Eye (tissue), 1 donor: ENCODE measurements around the gene TSC22D1.

Experiments used
- DNase-seq: peaks from one replicate; pipeline ENCODE4 v3.0.0-alpha.2; 2015

Gene TSC22D1

DNA sequence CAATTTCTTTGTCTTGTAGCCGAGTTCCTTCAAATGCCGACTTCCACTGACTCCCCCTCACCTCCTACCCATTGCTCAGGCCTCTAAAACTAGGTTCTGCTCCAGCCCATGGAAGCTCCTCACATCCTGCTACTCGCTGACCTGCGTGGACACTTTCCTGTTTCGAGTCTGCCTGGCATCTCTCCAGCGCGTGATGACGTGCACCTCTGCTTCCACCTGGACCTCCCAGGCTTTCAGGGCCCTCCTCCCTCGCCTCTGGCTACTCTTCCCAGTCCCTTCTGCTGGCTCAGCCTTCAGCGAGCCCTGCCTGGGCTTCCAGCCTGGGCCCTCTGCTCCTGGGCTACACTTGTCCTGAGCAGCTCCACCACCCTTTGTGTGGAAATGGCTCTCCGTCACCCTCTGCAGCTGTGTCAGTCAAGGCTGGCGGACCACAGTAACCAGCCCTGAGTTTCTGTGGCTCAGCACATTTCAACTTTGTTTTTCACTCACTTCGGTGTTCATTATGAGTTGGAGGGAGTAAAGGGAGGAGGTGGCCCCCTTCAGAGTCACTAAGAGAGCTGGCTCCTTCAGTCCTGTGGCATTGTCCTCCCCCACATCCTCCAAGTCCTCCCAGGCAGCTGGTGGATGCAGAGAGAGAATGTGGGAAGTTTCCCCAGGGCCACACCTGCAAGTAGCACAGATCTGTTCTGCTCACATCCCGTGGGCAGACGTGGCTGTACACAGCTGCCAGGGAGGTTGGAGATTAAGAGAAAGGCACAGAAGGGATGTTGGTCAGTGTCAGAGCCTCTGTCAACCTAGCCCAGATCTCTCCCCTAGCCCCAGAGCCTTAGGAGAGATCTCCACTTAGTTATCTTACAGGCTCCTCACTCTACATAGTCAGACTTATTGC is 153.1 kb downstream of the TSC22D1 start:
- DNase-seq: no peak

DNA sequence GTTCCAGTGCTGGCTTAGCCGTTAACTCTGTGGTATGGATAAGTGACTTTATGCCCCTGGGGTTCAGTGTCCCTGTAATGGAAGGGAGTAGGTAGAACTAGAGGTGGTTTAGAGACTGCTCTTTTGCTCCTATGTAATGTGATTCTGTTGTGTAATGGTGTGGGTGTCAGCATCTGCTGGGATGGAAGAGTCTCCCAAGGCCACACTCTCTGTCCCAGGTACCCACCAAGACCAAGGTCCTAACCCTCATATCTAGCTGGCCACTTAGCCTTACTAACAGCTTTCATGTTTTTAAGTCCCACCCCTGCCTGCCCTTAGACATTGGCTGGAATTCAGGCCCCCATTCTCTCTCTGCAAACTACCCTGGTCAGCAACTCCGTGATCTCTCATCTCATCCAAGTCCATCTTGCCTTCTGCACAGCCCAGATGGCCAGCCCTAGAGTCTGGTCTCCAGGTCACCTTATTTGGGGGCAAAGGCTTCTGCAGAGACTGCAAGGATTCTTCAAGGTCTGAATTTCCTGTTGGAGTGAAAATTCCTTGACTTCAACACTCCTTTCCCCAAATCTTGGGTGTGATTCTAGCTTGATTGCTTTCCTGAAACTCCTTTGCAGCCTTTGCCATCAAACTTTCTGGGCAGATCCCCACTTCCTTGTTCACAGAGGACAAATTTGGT is 154.1 kb downstream of the TSC22D1 start:
- DNase-seq: no peak

DNA sequence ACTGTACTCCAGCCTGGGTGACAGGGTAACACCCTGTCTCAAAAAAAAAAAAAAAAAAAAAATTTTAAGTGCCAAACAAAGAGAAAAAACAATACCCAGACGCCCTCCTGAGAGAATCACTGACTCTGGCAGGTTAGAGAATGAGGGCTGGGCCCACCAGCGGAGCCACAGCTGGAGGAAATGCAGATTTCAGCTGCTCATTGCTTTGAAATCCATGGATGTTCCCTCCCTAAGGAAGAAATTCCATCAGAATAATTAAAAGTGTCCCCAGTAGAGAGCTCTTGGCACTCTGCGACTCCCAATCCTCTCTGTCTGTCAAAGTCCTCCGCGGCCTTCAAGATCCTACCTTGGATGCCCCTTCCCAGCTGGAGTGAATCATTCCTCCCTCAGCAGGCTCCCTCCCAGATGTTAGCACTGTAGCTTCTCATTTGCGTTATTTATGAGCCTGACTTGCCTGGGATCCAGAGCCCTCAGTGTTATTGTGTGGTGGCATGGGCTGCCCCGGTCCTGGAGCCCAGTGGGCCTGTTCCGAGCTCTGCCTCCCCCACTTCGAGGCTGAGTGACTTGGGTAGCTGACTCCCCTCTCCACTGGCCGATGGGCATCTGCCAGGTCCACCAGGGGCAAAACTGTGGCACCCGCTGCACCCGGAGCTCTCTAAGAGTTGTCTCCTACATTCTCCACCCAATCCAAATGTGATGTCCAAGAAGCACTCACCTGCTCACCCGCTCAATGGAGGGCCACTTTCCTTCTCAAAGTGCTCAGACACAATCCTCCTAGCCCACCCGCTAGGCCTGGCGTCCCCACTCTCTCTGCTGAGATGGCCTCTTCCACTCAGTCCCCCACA is 155.5 kb downstream of the TSC22D1 start:
- DNase-seq: no peak

DNA sequence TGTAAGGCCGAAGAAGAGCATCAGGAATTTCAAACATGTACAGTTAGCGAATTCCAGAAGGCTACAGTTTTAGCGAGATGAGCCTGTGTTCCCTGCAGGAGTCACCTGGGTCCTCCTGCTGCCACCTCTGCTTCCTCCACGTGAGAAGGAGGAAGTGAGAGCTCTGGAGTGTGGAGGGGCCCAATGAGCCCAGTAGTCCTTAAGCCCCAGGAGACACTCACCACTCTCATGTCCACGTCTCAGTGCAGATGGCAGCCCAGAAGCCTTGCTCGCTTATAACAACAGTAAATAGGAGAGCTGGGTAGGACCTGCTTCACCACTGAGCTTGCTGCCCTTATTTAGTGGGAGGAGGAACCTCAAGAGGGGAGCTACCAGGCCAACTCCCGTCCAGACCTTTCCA is 158.3 kb downstream of the TSC22D1 start:
- DNase-seq: no peak

DNA sequence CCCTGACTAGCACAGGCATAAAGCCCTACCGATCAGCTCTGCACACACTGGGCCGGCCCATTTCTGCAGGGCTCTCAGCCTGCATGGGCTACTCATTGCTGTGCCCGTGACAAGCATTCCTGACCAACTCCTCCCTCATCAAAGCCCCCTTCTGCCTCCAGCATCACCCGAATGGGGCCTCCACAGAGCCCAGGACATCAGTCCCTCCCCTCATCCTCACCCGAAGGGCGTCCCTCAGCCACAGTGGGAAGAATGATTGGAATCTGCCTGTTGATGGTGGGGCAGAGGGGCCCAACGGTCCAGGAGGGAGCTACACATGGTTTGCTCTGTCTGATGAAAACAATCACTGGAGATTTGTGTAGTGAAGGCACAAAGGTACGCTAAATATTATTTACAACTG is 158.7 kb downstream of the TSC22D1 start:
- DNase-seq: peak; percentile 67

DNA sequence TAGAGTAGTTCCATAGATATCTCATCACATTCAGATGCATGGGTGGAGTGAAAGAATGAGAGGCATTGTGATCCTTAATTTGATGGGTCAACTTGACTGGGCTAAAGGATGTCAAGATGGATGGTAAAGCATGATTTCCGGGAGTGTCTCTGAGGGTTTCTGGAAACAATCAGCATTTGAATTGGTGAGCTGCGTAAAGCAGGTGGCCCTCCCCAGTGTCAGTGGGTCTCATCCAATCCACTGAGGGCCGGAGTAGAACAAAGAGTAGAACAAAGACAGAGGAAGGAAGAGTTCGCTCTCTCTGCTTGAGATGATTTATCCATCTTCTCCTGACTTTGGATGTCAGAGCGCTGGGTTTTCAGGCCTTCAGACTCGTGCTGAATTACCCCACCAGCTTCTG is 159.4 kb downstream of the TSC22D1 start:
- DNase-seq: no peak

DNA sequence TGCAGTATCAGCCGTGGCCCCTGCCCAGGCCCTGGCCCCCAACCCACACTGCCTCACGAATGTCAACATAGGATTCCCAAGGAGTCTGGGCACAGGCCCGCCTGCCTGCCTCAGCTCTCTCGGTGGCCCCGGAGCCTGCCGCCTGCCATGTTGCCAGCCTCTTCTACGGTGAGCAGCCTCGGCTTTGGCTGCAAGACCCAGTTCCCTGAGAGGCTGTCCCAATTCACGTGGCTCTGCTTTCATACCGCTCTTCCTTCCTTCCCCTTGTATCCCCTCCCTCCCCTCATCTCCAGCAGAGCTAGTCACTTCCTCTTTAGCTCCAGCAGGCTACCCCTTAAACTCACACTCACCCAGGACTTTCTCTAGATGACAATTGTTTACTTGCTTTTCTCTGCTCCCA is 159.8 kb downstream of the TSC22D1 start:
- no peak for DNase-seq

DNA sequence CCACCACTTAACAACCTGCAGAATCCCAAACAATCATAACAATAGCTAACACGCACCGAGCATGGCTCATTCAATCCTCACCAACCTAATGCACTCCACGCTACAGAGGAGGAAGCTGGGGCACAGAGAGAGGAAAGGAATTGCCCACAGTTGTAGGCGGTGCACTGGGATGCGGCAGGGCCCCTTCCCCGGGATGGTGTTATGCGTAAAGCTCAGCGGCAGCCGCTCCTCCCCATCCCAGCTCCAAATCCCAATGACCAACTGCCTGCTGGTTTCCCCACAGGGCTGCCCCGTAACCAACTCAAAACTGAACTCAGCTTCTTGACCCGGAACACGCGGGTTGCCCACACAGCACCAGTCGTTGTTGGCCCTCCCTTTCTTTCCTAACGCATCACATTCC is 160.3 kb downstream of the TSC22D1 start:
- DNase-seq: peak; percentile 39

DNA sequence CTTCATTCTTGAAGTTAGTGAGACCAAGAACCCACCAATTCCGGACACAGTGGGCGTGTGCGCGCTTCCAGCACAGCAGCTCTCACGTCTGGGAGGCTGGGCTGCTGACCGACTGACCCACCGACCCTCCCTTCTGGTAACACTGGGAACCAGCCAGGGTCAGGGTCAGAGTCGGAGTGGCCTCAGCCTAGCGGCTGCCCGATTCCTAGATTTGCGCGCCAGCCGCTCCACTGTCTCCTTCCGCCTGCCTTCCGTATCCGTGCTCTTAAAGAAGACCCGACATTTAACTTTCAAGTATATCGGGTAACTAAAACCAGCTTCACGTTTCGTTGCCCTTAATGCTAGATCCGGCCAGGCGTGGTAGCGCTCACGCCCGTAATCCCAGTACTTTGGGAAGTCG is 161.4 kb downstream of the TSC22D1 start:
- DNase-seq: no peak

DNA sequence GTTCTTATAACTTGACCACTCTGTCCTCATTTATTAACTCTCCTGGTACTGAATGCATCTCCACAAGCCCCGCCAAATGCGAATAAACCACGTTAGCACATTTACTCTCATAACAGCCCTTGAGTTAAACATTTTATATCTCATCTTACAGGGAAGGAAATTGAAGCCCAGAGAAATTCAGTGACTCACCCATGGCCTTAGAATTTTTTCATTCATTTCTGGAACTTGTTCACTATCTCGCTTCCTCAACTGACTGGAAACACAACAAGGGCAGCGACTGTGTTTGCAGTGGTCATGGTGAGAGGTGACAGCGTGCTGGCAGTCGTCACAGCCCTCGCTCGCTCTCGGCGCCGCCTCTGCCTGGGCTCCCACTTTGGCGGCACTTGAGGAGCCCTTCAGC is 163.0 kb downstream of the TSC22D1 start:
- no peak for DNase-seq

DNA sequence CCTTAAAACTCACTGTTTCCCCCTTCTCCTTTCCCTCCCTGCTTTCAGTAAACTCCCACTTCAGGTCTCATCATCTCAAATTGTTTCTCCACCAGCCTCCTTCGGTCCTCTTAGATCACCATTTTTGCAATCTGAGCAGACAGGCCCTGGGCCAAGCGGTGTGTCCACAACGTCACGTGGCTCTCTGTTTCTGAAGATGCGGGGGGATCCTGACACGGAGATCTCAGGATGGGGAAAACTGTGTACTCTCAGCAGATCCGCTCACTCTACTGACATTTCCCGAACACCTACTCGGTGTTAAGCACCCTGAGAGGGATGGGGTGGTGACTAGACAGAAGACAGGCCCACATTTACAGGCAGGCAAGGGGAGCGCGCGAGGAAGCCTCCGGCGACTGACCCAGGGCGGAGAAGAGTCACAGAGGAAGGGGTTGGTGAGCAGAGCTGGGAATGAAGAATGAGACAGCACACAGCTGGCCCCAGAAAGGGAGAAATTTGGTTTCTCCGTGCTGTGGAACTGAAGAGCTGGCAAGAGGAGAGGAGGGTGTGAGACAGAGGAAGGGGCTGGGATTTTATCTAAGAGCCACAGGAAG is 163.7 kb downstream of the TSC22D1 start:
- DNase-seq: no peak

DNA sequence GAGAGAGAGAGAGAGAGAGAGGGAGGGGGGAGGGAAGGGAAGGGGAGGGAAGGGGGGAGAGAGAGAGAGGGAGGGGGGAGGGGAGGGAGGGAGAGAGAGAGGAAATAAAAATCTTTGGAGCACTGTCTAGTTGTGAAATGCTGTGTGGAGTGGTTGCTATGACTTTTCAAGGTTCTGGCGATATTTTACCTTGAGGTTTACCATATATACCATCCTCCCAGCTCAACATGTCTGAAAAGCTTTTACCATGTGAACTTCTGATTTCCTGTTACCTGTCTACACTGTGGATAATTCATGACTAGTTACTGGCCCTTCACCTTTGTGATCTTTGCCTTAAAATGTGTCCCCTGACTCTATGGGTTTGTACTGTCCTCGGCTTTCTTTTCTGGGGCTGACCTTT is 164.3 kb downstream of the TSC22D1 start:
- no peak for DNase-seq

DNA sequence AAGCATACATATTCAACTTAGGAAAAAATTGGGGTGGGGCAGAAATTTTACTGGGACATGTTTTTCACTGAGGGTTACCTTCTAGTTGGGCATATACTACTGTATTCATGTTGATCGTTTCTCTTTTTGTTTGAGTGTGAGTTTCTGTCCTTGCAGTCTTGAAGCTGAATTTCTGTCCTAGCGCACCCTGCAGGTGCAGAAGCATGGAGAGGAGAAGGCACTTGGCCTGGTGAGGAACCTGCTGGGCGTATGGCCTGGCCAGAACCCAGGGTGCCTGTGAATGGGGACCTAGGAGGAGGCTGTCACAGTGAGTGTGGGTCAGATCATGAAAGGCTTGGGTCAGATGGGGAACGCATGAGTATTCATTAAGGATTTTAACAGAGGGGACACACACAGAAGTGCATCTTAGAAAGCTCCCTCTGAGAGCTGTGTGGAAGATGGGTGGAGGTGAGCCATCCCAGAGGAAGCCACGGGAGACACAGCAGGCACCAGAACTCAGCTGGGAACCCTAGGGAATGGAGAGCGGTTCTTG is 165.7 kb downstream of the TSC22D1 start:
- DNase-seq: no peak

DNA sequence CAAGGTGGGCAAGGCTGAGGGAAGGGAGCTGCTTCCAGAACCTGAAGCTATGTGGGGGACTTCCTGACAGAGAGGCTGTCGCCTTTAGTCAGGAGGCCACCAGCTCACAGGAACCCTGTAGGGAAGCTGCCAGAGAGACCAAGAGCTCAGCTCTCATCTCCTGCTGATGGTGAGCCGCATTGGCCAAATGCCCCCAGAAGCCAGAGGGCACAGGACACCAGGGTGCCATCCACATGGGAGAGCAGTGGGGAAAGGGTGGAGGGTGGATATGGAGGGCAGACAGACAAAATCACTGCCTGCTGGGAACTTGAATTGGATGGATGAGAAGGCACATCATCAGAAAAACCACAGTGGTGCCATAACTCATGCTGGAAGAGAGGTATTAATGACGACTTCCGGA is 166.5 kb downstream of the TSC22D1 start:
- no peak for DNase-seq

DNA sequence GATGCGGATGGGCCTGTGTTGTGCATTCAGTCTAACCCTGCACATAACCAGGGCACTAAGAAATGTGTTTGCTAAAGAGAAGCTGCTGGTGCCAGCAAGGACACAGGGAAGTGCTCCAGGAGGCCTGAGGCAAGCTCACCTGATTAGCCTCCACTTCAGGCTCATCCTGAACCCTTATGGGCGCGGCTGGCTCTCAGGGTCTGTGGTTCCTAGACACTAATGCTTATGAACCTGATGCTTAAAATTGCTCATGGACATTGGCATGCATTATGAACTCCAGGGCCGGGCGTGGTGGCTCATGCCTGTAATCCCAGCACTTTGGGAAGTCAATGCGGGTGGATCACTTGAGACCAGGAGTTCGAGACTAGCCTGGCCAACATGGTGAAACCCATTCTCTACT is 168.2 kb downstream of the TSC22D1 start:
- no peak for DNase-seq

DNA sequence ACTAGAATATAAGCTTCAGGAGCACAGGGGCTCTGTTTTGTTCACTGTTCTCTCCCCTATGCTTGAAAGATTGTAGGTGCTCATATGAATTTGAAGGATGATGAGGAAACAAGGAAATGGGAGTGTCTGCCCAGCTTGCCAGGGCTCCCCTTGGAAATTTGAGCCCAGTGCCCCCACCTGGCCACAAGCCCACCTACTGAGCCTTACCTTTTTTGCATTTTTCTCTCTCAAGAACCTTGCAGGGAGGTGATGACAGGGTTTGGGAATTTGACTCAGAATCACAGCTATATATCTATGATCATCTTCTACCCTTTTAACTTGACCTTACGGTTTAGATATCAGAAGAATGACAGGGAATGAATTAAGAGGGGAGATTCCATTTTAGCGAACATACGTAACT is 168.8 kb downstream of the TSC22D1 start:
- DNase-seq: no peak

DNA sequence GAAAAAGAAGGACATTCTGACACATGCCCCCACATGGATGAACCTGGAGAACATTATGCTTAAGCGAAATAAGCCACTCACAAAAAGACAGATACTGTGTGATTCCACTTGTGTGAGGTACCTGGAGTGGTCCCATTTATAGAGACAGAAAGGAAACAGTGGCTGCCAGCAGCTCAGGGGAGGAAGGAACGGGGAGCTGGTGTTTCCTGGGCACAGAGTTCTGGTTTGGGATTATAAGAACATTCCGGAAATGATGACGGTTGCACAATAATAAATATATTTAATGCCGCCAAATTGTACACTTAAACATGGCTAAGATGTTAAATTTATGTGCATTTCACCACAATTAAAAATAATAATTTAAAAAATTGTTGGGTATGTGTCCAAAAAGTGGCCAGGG is 169.5 kb downstream of the TSC22D1 start:
- no peak for DNase-seq

DNA sequence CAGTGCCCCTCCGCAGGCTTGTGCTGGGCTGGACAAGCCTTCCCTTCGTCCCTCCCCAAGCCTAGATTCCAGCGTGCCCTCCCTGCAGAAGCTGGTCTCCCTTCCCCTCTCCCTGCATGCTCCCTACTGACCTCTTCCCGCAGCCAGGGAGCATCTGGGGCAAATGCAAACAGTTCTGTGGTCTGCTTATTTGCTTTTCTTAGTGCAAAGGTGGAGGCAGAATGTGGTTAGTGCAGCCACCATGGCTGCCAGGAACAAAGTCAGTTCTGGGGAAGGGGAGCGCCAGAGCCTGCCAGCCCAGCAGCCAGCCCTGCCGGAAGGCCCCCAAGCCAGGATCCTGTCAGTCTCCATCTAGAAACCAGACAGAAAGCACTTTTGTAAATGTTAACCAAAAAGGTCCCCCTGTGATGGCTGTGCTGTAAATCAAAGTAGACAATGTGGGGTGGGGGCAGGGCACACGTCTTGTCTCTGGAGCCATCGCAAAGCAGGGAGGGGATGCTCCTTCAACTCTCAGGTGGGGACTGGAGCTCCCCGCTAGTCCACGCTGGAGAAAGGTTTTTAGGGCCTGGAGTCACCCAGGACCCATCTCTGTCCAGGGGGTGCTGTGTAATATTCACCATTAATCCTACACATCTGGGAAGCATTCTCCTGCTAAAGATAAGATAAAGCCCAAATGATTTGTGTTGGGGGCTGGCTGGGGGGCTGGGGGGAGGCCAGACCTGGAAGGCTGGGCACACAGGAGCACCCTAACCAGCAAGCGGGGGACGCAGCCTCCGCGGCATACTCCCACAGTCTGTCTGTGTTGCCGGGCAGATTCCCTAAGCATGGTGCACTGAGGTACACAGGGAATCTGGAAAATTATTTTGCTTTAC is 171.6 kb downstream of the TSC22D1 start:
- peak; percentile 73 for DNase-seq

DNA sequence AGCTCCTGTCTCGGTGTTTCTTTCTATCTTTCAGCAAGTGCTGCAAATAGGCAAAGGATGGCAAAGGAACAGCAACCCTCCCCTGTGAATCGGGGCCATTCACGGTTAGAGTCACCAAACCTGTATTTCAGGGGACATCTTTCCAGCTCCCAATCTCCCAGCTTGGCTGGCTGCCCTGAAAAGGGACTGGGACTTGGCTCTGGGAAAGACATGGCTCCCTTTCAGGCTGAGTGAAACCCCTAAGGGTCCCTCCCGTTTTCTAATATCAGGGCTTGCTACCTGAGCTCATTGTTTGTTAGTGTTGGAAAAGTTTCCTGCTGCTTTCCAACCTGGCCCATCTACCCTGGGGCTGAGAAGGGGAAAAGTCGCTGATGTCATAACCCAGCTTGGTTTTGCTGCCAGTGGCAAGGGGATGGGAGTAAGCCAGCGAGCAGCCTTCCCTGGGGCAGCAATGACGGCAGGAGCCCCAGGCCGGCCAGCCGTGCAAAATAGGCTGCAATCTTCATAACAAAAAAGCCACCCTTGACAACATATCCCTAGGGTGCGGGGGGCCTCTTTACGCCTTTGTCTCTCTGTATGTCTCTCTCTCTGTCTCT is 172.6 kb downstream of the TSC22D1 start:
- DNase-seq: peak; percentile 71

DNA sequence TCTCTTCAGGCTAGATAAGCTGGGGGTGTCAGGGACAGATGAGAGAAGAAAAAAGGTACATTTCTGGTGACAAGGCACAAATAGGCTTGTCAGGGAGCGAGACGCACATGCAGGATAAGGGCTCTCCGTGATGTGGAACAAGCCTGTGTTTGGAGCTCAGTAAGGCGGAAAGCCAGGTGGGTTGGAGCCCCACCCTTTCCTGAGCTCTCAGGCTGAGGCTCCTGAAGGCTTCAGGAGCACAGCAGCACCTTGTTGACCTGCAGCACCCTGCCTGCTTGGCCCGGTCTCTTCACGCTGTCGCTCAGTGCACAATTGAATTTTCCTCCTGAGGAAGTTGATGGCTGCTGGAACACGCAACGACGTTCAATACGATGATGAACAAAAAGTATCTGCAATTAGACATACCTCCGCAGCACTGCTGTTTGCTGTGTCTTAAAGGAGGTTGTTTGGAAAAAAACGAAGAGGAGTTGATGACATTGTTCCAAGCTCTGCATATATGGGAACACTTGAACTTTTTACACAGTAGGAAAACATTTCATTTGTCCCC is 173.2 kb downstream of the TSC22D1 start:
- DNase-seq: no peak

DNA sequence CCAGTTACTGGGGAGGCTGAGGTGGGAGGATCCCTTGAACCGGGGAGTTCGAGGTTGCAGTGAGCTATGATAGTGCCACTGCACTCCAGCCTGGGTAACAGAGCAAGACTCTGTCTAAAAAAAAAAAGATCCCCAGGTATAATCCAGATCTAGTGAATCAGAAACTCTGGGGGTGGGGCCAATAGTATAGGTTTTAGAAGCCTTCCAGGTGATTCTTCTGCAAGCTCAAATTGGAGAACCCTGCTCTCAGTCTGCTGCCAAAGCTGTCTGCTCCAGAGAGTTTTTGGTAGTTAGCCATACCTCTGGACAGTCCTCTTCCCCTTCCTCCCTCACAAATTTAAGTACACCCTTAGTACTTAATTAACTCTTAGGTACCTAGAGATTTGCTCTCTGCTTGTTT is 174.6 kb downstream of the TSC22D1 start:
- no peak for DNase-seq
